HuH-7.5 (cell line): ENCODE measurements around the gene MS4A10.

Experiments
- DNase-seq: peaks from one replicate; pipeline ENCODE4 v3.0.0; 2011; ENCODE audit warnings: low spot score

The MS4A10 gene

GRCh38 chr11:60766547-60766946 is 18.6 kb upstream of the MS4A10 start:
- no peak for DNase-seq

- DNase-seq = no peak
These were observed 17.7 kb upstream of the MS4A10 start for GRCh38 chr11:60767388-60767811.

- no peak for DNase-seq
These were observed 16.9 kb upstream of the MS4A10 start for GRCh38 chr11:60768202-60768601.

GRCh38 chr11:60769273-60769672 is 15.9 kb upstream of the MS4A10 start:
- DNase-seq = no peak

- no peak for DNase-seq
These were observed 15.3 kb upstream of the MS4A10 start for GRCh38 chr11:60769811-60770210.

- DNase-seq = no peak
These were observed 14.0 kb upstream of the MS4A10 start for GRCh38 chr11:60771146-60771545.

GRCh38 chr11:60771879-60772525 is 13.1 kb upstream of the MS4A10 start:
- no peak for DNase-seq

GRCh38 chr11:60772666-60773065 is 12.5 kb upstream of the MS4A10 start:
- no peak for DNase-seq

- DNase-seq = no peak
These were observed 10.4 kb upstream of the MS4A10 start for GRCh38 chr11:60774726-60775125.

- peak; percentile 88 for DNase-seq
These were observed 9.6 kb upstream of the MS4A10 start for GRCh38 chr11:60775420-60775961.

- DNase-seq = no peak
These were observed 9.0 kb upstream of the MS4A10 start for GRCh38 chr11:60776167-60776566.

GRCh38 chr11:60777106-60777505 is 8.0 kb upstream of the MS4A10 start:
- no peak for DNase-seq

GRCh38 chr11:60777572-60777971 is 7.6 kb upstream of the MS4A10 start:
- DNase-seq = no peak

- no peak for DNase-seq
These were observed 5.1 kb upstream of the MS4A10 start for GRCh38 chr11:60780065-60780464.

- no peak for DNase-seq
These were observed 4.4 kb upstream of the MS4A10 start for GRCh38 chr11:60780774-60781173.

- no peak for DNase-seq
These were observed 3.7 kb upstream of the MS4A10 start for GRCh38 chr11:60781286-60781980.

- DNase-seq = no peak
These were observed 3.2 kb upstream of the MS4A10 start for GRCh38 chr11:60781981-60782316.

GRCh38 chr11:60782393-60783140 is 2.6 kb upstream of the MS4A10 start:
- no peak for DNase-seq

GRCh38 chr11:60783141-60783484 is 2.0 kb upstream of the MS4A10 start:
- DNase-seq = no peak

GRCh38 chr11:60783911-60784310 is 1.2 kb upstream of the MS4A10 start:
- no peak for DNase-seq

GRCh38 chr11:60785806-60786361 is 751 bp downstream of the MS4A10 start:
- no peak for DNase-seq

- no peak for DNase-seq
These were observed 1.9 kb downstream of the MS4A10 start for GRCh38 chr11:60786811-60787567.
